IMR-90 (cell line): ENCODE measurements around the gene SNED1. TPM values are rescaled to one million over a fixed set of nuclear protein-coding genes. Genes with fewer than 3 reads are reported as not detected.

Experiments used
- ATAC-seq: fragments of 200-7000 bp; cut with Tn5 transposase; 2 replicates; pipeline ENCODE4 v1.9.1; 2020; ENCODE audit warnings: low read depth, mild to moderate bottlenecking, moderate library complexity
- BruUV-seq: library from RNA; stranded (reverse); fragments of 400-500 nt; replicated peaks from 2 replicates; lab custom pipeline; 2021; lab: Mats Ljungman, UMichigan
- CTCF ChIA-PET: fragments of 300-600 bp; formaldehyde crosslinking; extraction: SDS; loops from one replicate; lab custom pipeline; 2021; ENCODE audit warnings: antibody characterized with exemption; lab: Yijun Ruan, JAX
- POLR2A ChIA-PET: fragments of 300-600 bp; sonication (Branson Sonifier 250); formaldehyde crosslinking; loops from one replicate; lab custom pipeline; 2022; ENCODE audit warnings: antibody characterized with exemption; ENCODE audit not compliant: unreplicated experiment; lab: Charles Lee
- DNase-seq: peaks from one replicate; pipeline ENCODE4 v3.0.0; 2013
- H2AFZ ChIP-seq: replicated peaks from 2 replicates; pipeline ENCODE3; 2013; ENCODE audit warnings: low read length, mild to moderate bottlenecking; ENCODE audit not compliant: poor library complexity
- H2AK5ac ChIP-seq: 2 replicates; pipeline ENCODE4 v1.6.1; 2013; ENCODE audit warnings: low read depth, low read length, inconsistent platforms
- H2AK9ac ChIP-seq: replicated peaks from 2 replicates; pipeline ENCODE3; 2013; ENCODE audit warnings: mild to moderate bottlenecking, low read depth, low read length, moderate library complexity; ENCODE audit not compliant: poor library complexity
- H2BK120ac ChIP-seq: 2 replicates; pipeline ENCODE4 v1.6.1; 2013; ENCODE audit warnings: low read depth, low read length, inconsistent platforms
- H2BK15ac ChIP-seq: 3 replicates; pipeline ENCODE4 v1.6.1; 2013; ENCODE audit warnings: low read depth, low read length, inconsistent platforms
- H2BK20ac ChIP-seq: 2 replicates; pipeline ENCODE4 v1.6.1; 2013; ENCODE audit warnings: low read depth, mild to moderate bottlenecking, inconsistent platforms, low read length, moderate library complexity
- H2BK5ac ChIP-seq: 2 replicates; pipeline ENCODE4 v1.6.1; 2013; ENCODE audit warnings: mild to moderate bottlenecking, low read depth, low read length, inconsistent platforms; ENCODE audit not compliant: poor library complexity, severe bottlenecking
- H3K14ac ChIP-seq: replicated peaks from 2 replicates; pipeline ENCODE4 v1.6.1; 2013; ENCODE audit warnings: low read depth, low read length, inconsistent platforms
- H3K18ac ChIP-seq: 2 replicates; pipeline ENCODE4 v1.6.1; 2013; ENCODE audit warnings: low read depth, low read length, control low read depth
- H3K23ac ChIP-seq: 2 replicates; pipeline ENCODE4 v1.6.1; 2013; ENCODE audit warnings: low read depth, low read length, inconsistent platforms
- H3K27ac ChIP-seq: 2 replicates; pipeline ENCODE4 v1.5.1; 2013; ENCODE audit warnings: mild to moderate bottlenecking, control low read depth, low read length; ENCODE audit not compliant: insufficient read depth
- H3K27me3 ChIP-seq: 2 replicates; pipeline ENCODE4 v1.6.1; 2013; ENCODE audit warnings: low read length; ENCODE audit not compliant: control insufficient read depth, insufficient read depth
- H3K36me3 ChIP-seq: 2 replicates; pipeline ENCODE4 v1.6.1; 2013; ENCODE audit warnings: low read length, mixed read lengths; ENCODE audit not compliant: control insufficient read depth, insufficient read depth
- H3K4ac ChIP-seq: 2 replicates; pipeline ENCODE4 v1.6.1; 2013; ENCODE audit warnings: low read depth, low read length, inconsistent platforms
- H3K4me1 ChIP-seq: 2 replicates; pipeline ENCODE4 v1.6.1; 2013; ENCODE audit warnings: low read length, mixed read lengths; ENCODE audit not compliant: control insufficient read depth, insufficient read depth
- H3K4me2 ChIP-seq: 2 replicates; pipeline ENCODE4 v1.6.1; 2013; ENCODE audit warnings: low read depth, mild to moderate bottlenecking, control low read depth, low read length, moderate library complexity
- H3K4me3 ChIP-seq: 2 replicates; pipeline ENCODE4 v1.5.1; 2013; ENCODE audit warnings: low read depth, mild to moderate bottlenecking, control low read depth, low read length, moderate library complexity; ENCODE audit not compliant: insufficient read depth
- H3K56ac ChIP-seq: 2 replicates; pipeline ENCODE4 v1.6.1; 2013; ENCODE audit warnings: low read length, inconsistent platforms; ENCODE audit not compliant: insufficient read depth; ENCODE audit errors: extremely low read depth
- H3K79me1 ChIP-seq, 2 experiments: 2 replicates each; pipeline ENCODE4 v1.6.1; 2013; ENCODE audit warnings: low read length in 2 of 2, inconsistent platforms in 1 of 2, low read depth in 1 of 2
- H3K9ac ChIP-seq: 2 replicates; pipeline ENCODE4 v1.6.1; 2013; ENCODE audit warnings: low read depth, low read length, control low read depth
- H3K9me1 ChIP-seq: 2 replicates; pipeline ENCODE4 v1.6.1; 2013; ENCODE audit warnings: low read length, inconsistent platforms; ENCODE audit not compliant: insufficient read depth
- H3K9me3 ChIP-seq: 2 replicates; pipeline ENCODE4 v1.6.1; 2013; ENCODE audit warnings: low read length; ENCODE audit not compliant: control insufficient read depth, insufficient read depth
- H4K20me1 ChIP-seq: 2 replicates; pipeline ENCODE4 v1.6.1; 2013; ENCODE audit warnings: low read length, inconsistent platforms; ENCODE audit not compliant: insufficient read depth
- H4K5ac ChIP-seq: 2 replicates; pipeline ENCODE4 v1.6.1; 2013; ENCODE audit warnings: mild to moderate bottlenecking, low read depth, low read length, control low read depth
- H4K8ac ChIP-seq, 2 experiments: 2 replicates each; pipeline ENCODE4 v1.6.1; 2013; ENCODE audit warnings: low read depth in 2 of 2, low read length in 2 of 2, control low read depth in 1 of 2, inconsistent platforms in 1 of 2
- H4K91ac ChIP-seq: 2 replicates; pipeline ENCODE4 v1.6.1; 2013; ENCODE audit warnings: low read depth, low read length, inconsistent platforms; ENCODE audit not compliant: insufficient read depth
- CTCF ChIP-seq: conservative IDR thresholded peaks from 2 replicates; pipeline ENCODE4 v1.5.1; 2012; ENCODE audit warnings: mild to moderate bottlenecking, low read depth, low read length, improper control_type of control experiment
- MAFK ChIP-seq: IDR thresholded peaks from 2 replicates; pipeline ENCODE4 v1.6.1; 2012; ENCODE audit warnings: low read depth, low read length, improper control_type of control experiment
- WGBS, 2 experiments: methylation state at CpG; one replicate each; pipeline versions ENCODE4 v1.1.5 to v1.1.7; 2013; ENCODE audit warnings: missing lambda C conversion rate in 2 of 2; ENCODE audit not compliant: insufficient read length in 1 of 2; ENCODE audit errors: extremely low coverage in 2 of 2; 5-methylcytosine and 5-hydroxymethylcytosine counted together
- dilution Hi-C: fragments of 300-500 bp; cut with HindIII; formaldehyde crosslinking; loops from one replicate; pipeline ENCODE4 v1.14.3; 2018; ENCODE audit warnings: low sequenced_read_pairs; ENCODE audit not compliant: unreplicated experiment
- in situ Hi-C: fragments of 300-500 bp; cut with MboI; formaldehyde crosslinking; loops from 3 replicates; pipeline ENCODE4 v1.14.3; 2019; ENCODE audit warnings: low sequenced_read_pairs, inconsistent platforms, mixed read lengths
- intact Hi-C: fragments of 100-400 bp; cut with micrococcal nuclease; formaldehyde crosslinking; loops from 2 replicates; pipeline ENCODE4 v1.10.0; 2022
- polyA plus RNA-seq, 3 experiments: library from polyadenylated mRNA; depleted of rRNA; stranded (reverse); fragments of >200 nt; gene quantifications; 2 replicates each; pipeline ENCODE4 v1.2.3, GENCODE V29; 2012; ENCODE audit warnings: low replicate concordance in 1 of 3
- total RNA-seq: library from RNA; depleted of rRNA; stranded (reverse); fragments of >200 nt; gene quantifications from 2 replicates; pipeline ENCODE4 v1.2.3, GENCODE V29; 2012

The SNED1 gene
- total and polyA plus RNA-seq, 2 of the 4 experiments (the other 2 are of a cell fraction), result 1.1 to 3.4 TPM

GRCh38 chr2:241049739-241050623 lies 51.6 kb downstream of the SNED1 start:
- 95% methylated on average over 7 of the region's 38 CpGs; no CpG with 5 or more reads in 1 of the 2 experiments for WGBS, 2 experiments
- Histone ChIP-seq H2AFZ (no peak overlapping the region), H3K18ac (no peak overlapping the region), H4K8ac (no peak overlapping the region), H3K27me3 (no peaks in the 10 kb centered on the region), H3K36me3 (peaks cover 18% of the 10 kb centered on the region), H2AK5ac (no peak overlapping the region), H2BK120ac (no peak overlapping the region), H2BK15ac (no peak overlapping the region), H4K91ac (no peak overlapping the region), H3K9me1 (no peaks in the 10 kb centered on the region), H3K4me1 (no peaks in the 10 kb centered on the region), H2BK20ac (no peak overlapping the region), H2BK5ac (no peak overlapping the region), H3K27ac (no peak overlapping the region), H3K9me3 (no peaks in the 10 kb centered on the region), H3K79me1 (no peaks in the 10 kb centered on the region), H3K4ac (no peak overlapping the region), H4K5ac (no peak overlapping the region), H3K56ac (no peak overlapping the region), H3K9ac (no peak overlapping the region), H4K20me1 (no peaks in the 10 kb centered on the region), H3K4me2 (no peak overlapping the region), H3K23ac (no peak overlapping the region), H2AK9ac (no peak overlapping the region), H3K14ac (no peak overlapping the region), H3K4me3 (no peak overlapping the region)
- dilution Hi-C loops (no loop called here), in situ Hi-C loops (no loop called here), intact Hi-C loops (no loop called here)
- BruUV-seq, result no TSS peak
- CTCF ChIA-PET, result interaction anchor here (0.6 kb wide), 1 partner anchor 257 kb away, joined by 3 read pairs; no protein-coding TSS in a partner anchor
- POLR2A ChIA-PET, result no interaction called here
- no peak for TF ChIP-seq CTCF
- peak; percentile 46; the same call in 1 of the 2 replicates for TF ChIP-seq MAFK
- no peak for ATAC-seq
- DNase-seq, result no peak
